GM19099 (cell line): ENCODE data around the gene COMMD9.

Experiments
- POLR2A ChIP-seq: IDR thresholded peaks from 3 replicates; pipeline ENCODE4 v1.6.1; 2011; ENCODE audit warnings: low read depth; ENCODE audit not compliant: insufficient read length; ENCODE audit errors: extremely low read depth

COMMD9 gene

GRCh38 chr11:36224209-36224882 is 64.9 kb downstream of the COMMD9 start:
- no peak for TF ChIP-seq POLR2A

- TF ChIP-seq POLR2A = no peak
These were observed 66.2 kb downstream of the COMMD9 start for GRCh38 chr11:36222831-36223635.
